ENCODE data around the gene CDK8. TPM values are rescaled to one million over a fixed set of nuclear protein-coding genes. Genes with fewer than 3 reads are reported as not detected.

CDK8 gene
- total and polyA plus RNA-seq, 2 donors (not counting 3 experiments of a cell fraction or from before 2014, with no cell fraction given), result 12.2 to 13.3 TPM

DNA sequence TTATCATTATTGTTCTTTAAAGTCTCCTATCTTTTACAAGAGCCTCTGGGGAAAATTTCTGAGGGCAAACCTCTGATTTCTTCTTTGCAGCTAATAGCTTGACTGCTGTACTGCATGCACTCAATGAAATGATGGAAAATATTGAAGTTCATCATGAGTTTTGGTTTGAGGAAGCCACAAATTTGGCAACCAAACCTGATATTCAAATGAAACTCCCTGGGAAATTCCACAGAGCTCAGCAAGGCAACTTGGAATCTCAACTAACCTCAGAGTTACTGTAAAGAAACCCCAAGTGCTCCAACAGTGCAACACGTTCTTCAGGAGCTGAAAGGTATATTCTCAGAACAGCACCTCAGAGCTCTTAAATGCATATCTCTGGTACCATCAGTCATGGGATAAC is 17.6 kb upstream of the CDK8 start:
- intact Hi-C loops (cut with micrococcal nuclease) (no loop called here), dilution Hi-C loops (cut with MboI; ENCODE audit: extremely low pct_ligation_motif_present, low sequenced_read_pairs) (no loop called here)
- Histone ChIP-seq H3K36me3 (ENCODE audit: control insufficient read depth in 2 of 2, extremely low read depth in 1 of 2, insufficient read depth in 2 of 2, low read length in 2 of 2) (no peaks in the 10 kb centered on the region), H3K79me2 (ENCODE audit: control insufficient read depth, insufficient read depth, low read length) (no peaks in the 10 kb centered on the region), H3K4me2 (ENCODE audit: insufficient read depth, low read length) (no peak overlapping the region), H3K9me1 (replicated peaks; ENCODE audit: control insufficient read depth, extremely low read depth, insufficient read depth, low read length) (no peaks in the 10 kb centered on the region), H3K27me3 (ENCODE audit: control insufficient read depth in 2 of 2, insufficient read depth in 2 of 2, low read length in 2 of 2) (peaks cover 10% of the 10 kb centered on the region in 2 experiments), H3K9ac (replicated peaks; ENCODE audit: extremely low read depth, insufficient read depth, low read length) (no peak overlapping the region), H3K4me1 (ENCODE audit: control insufficient read depth, extremely low read depth, insufficient read depth, low read length) (no peaks in the 10 kb centered on the region), H2AFZ (ENCODE audit: low read depth, low read length) (no peak overlapping the region), H3K9me3 (replicated peaks; ENCODE audit: control insufficient read depth, insufficient read depth, low read length) (no peaks in the 10 kb centered on the region), H3K4me3 (replicated peaks in 1 of 3; ENCODE audit: insufficient read depth in 1 of 3, low read depth in 1 of 3, low read length in 3 of 3) (no peak overlapping the region), H3K27ac (ENCODE audit: insufficient read depth, low read depth, low read length) (no peak overlapping the region), H4K20me1 (replicated peaks; ENCODE audit: control insufficient read depth, extremely low read depth, insufficient read depth, low read length) (no peaks in the 10 kb centered on the region)
- no peak for DNase-seq (ENCODE audit: low read depth, low spot score)
- ChIA-PET POLR2A (no interaction called here), CTCF (interaction anchor here (1.2 kb wide), 1 partner anchor 462 kb away, joined by 4 read pairs; no protein-coding TSS in a partner anchor)
- no TSS peak for BruUV-seq (replicated peaks)
- FAIRE-seq, result no peak
- TF ChIP-seq, protein P1, sequence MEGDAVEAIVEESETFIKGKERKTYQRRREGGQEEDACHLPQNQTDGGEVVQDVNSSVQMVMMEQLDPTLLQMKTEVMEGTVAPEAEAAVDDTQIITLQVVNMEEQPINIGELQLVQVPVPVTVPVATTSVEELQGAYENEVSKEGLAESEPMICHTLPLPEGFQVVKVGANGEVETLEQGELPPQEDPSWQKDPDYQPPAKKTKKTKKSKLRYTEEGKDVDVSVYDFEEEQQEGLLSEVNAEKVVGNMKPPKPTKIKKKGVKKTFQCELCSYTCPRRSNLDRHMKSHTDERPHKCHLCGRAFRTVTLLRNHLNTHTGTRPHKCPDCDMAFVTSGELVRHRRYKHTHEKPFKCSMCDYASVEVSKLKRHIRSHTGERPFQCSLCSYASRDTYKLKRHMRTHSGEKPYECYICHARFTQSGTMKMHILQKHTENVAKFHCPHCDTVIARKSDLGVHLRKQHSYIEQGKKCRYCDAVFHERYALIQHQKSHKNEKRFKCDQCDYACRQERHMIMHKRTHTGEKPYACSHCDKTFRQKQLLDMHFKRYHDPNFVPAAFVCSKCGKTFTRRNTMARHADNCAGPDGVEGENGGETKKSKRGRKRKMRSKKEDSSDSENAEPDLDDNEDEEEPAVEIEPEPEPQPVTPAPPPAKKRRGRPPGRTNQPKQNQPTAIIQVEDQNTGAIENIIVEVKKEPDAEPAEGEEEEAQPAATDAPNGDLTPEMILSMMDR (IDR thresholded peaks at IDR 0.05; ENCODE audit: extremely low read depth in 1 of 2, insufficient read depth in 1 of 2, low read depth in 1 of 2, low read length in 2 of 2), result no peak
- no peak for TF ChIP-seq JUN (IDR thresholded peaks at IDR 0.05; ENCODE audit: borderline replicate concordance, insufficient read depth, insufficient read length, low read depth)
- TF ChIP-seq MYC (IDR thresholded peaks at IDR 0.05; ENCODE audit: low read depth, low read length), result no peak
- TF ChIP-seq POLR2AphosphoS5 (IDR thresholded peaks at IDR 0.05; ENCODE audit: insufficient read depth, low read depth, low read length), result no peak
- TF ChIP-seq, protein P2, sequence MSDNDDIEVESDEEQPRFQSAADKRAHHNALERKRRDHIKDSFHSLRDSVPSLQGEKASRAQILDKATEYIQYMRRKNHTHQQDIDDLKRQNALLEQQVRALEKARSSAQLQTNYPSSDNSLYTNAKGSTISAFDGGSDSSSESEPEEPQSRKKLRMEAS (IDR thresholded peaks at IDR 0.05; ENCODE audit: insufficient read depth, insufficient read length), result no peak
- no peak for TF ChIP-seq EZH2 (IDR thresholded peaks at IDR 0.05; ENCODE audit: borderline replicate concordance, low read depth, low read length, severe bottlenecking)
- no peak for TF ChIP-seq GATA2 (IDR thresholded peaks at IDR 0.05; ENCODE audit: insufficient read depth, insufficient read length, low read depth, low read length)
